ENCODE results near the gene RRAGA.
"Not testable (repeated sequence)": the region's sequence is repeated elsewhere in the genome, so short reads cannot be mapped to it uniquely, and the experiment has no call there.

Gene RRAGA

GRCh38 chr9:19048966-19049916 lies at the start of gene RRAGA:
RRAGA (plus strand) TSS chr9:19049427; CDS start chr9:19049660, 233 bp downstream.
- peak; percentile 83 to 87 for DNase-seq (ENCODE audit: low read depth in 2 of 2)

GRCh38 chr9:19000133-19000532 lies 49.1 kb upstream of the RRAGA start:
- DNase-seq (ENCODE audit: low read depth in 2 of 2): no peak

GRCh38 chr9:19009391-19009965 lies 39.7 kb upstream of the RRAGA start:
- DNase-seq (ENCODE audit: low read depth in 2 of 2): no peak

GRCh38 chr9:19018201-19018600 lies 31.0 kb upstream of the RRAGA start:
- no peak for DNase-seq (ENCODE audit: low read depth in 2 of 2)

- DNase-seq (ENCODE audit: low read depth in 2 of 2): no peak
Measured at GRCh38 chr9:19020886-19021455, 28.3 kb upstream of the RRAGA start.

- DNase-seq (ENCODE audit: low read depth in 2 of 2): not testable (repeated sequence)
Measured at GRCh38 chr9:19021649-19022048, 27.6 kb upstream of the RRAGA start.

- DNase-seq (ENCODE audit: low read depth in 2 of 2): no peak
Measured at GRCh38 chr9:19022206-19022605, 27.0 kb upstream of the RRAGA start.

- DNase-seq (ENCODE audit: low read depth in 2 of 2): no peak
Measured at GRCh38 chr9:19023078-19023477, 26.1 kb upstream of the RRAGA start.

GRCh38 chr9:19026375-19026774 lies 22.9 kb upstream of the RRAGA start:
- DNase-seq (ENCODE audit: low read depth in 2 of 2): no peak

- no peak for DNase-seq (ENCODE audit: low read depth in 2 of 2)
Measured at GRCh38 chr9:19027825-19028224, 21.4 kb upstream of the RRAGA start.

GRCh38 chr9:19028835-19029451 lies 20.3 kb upstream of the RRAGA start:
- no peak for DNase-seq (ENCODE audit: low read depth in 2 of 2)

- DNase-seq (ENCODE audit: low read depth in 2 of 2): no peak
Measured at GRCh38 chr9:19030899-19031298, 18.3 kb upstream of the RRAGA start.

- no peak for DNase-seq (ENCODE audit: low read depth in 2 of 2)
Measured at GRCh38 chr9:19032406-19032805, 16.8 kb upstream of the RRAGA start.

GRCh38 chr9:19033015-19033414 lies 16.2 kb upstream of the RRAGA start, which contains the start of gene SAXO1:
SAXO1 (minus strand) TSS chr9:19033209; CDS start chr9:19032908, 301 bp downstream.
- DNase-seq (ENCODE audit: low read depth in 2 of 2): no peak

- no peak for DNase-seq (ENCODE audit: low read depth in 2 of 2)
Measured at GRCh38 chr9:19036611-19037010, 12.6 kb upstream of the RRAGA start.

- no peak for DNase-seq (ENCODE audit: low read depth in 2 of 2)
Measured at GRCh38 chr9:19049917-19050636, 850 bp downstream of the RRAGA start.

GRCh38 chr9:19050637-19051591 lies 1.7 kb downstream of the RRAGA start:
- no peak for DNase-seq (ENCODE audit: low read depth in 2 of 2)

- no peak for DNase-seq (ENCODE audit: low read depth in 2 of 2)
Measured at GRCh38 chr9:19057033-19057432, 7.8 kb downstream of the RRAGA start.

GRCh38 chr9:19074229-19074628 lies 25.0 kb downstream of the RRAGA start:
- no peak for DNase-seq (ENCODE audit: low read depth in 2 of 2)

GRCh38 chr9:19074836-19075235 lies 25.6 kb downstream of the RRAGA start:
- DNase-seq (ENCODE audit: low read depth in 2 of 2): no peak
